Glutamatergic neuron (in vitro differentiated cells): ENCODE data around the gene SQOR. TPM values are rescaled to one million over a fixed set of nuclear protein-coding genes. Genes with fewer than 3 reads are reported as not detected.

Source experiments
- DNase-seq: peaks from one replicate; pipeline ENCODE4 v3.0.0; 2022
- H3K27ac Mint-ChIP-seq: one replicate; pipeline ENCODE4 v1.8.0; 2020; ENCODE audit warnings: mild to moderate bottlenecking, mixed read lengths, inconsistent platforms; ENCODE audit not compliant: unreplicated experiment
- H3K27me3 Mint-ChIP-seq: one replicate; pipeline ENCODE4 v1.8.0; 2020; ENCODE audit warnings: mild to moderate bottlenecking, moderate library complexity, mixed read lengths, inconsistent platforms; ENCODE audit not compliant: unreplicated experiment
- H3K36me3 Mint-ChIP-seq: one replicate; pipeline ENCODE4 v1.8.0; 2020; ENCODE audit warnings: mild to moderate bottlenecking, mixed read lengths, inconsistent platforms; ENCODE audit not compliant: unreplicated experiment
- H3K4me1 Mint-ChIP-seq: one replicate; pipeline ENCODE4 v1.8.0; 2020; ENCODE audit warnings: mild to moderate bottlenecking, low read depth, mixed read lengths, inconsistent platforms; ENCODE audit not compliant: unreplicated experiment
- H3K4me3 Mint-ChIP-seq: one replicate; pipeline ENCODE4 v1.8.0; 2020; ENCODE audit warnings: mild to moderate bottlenecking, mixed read lengths, inconsistent platforms; ENCODE audit not compliant: unreplicated experiment
- H3K9me3 Mint-ChIP-seq: one replicate; pipeline ENCODE4 v1.8.0; 2020; ENCODE audit warnings: mild to moderate bottlenecking, moderate library complexity, mixed read lengths, inconsistent platforms; ENCODE audit not compliant: unreplicated experiment
- CTCF ChIP-seq: fragments of 200-600 bp; sonication (generic); IDR thresholded peaks from one replicate; pipeline ENCODE4 v1.5.0; 2021; ENCODE audit not compliant: partially characterized antibody, unreplicated experiment
- total RNA-seq: library from RNA; stranded (reverse); fragmentation: NEBNext Ultra II Directional; extraction: Animal tissue kit (Norgen Biotek cat#: 25700); gene quantifications from one replicate; pipeline ENCODE4 v1.2.1, GENCODE V29; 2021; ENCODE audit not compliant: unreplicated experiment

Gene SQOR
- total RNA-seq, 1 donor from 2014 or later: not detected

GRCh38 chr15:45630917-45631691 is 3.7 kb upstream of the SQOR start:
- DNase-seq: no peak
- H3K4me3 Mint-ChIP-seq: no peak overlapping the region
- TF ChIP-seq CTCF: no peak
- no peak overlapping the region for H3K27ac Mint-ChIP-seq
- peaks cover 4% of the 10 kb centered on the region for H3K27me3 Mint-ChIP-seq
- H3K36me3 Mint-ChIP-seq: peaks cover 16% of the 10 kb centered on the region
- peaks cover 8% of the 10 kb centered on the region for H3K9me3 Mint-ChIP-seq
- H3K4me1 Mint-ChIP-seq: no peaks in the 10 kb centered on the region

- no peak overlapping the region for H3K27ac Mint-ChIP-seq
- DNase-seq: no peak
- no peaks in the 10 kb centered on the region for H3K4me1 Mint-ChIP-seq
- TF ChIP-seq CTCF: no peak
- no peak overlapping the region for H3K4me3 Mint-ChIP-seq
- H3K36me3 Mint-ChIP-seq: peaks cover 9% of the 10 kb centered on the region
- peaks cover 4% of the 10 kb centered on the region for H3K27me3 Mint-ChIP-seq
- H3K9me3 Mint-ChIP-seq: peaks cover 6% of the 10 kb centered on the region
Observed at GRCh38 chr15:45631776-45632175, 3.1 kb upstream of the SQOR start.

- Mint-ChIP-seq H3K4me1 (no peaks in the 10 kb centered on the region), H3K9me3 (peaks cover 2% of the 10 kb centered on the region), H3K36me3 (no peaks in the 10 kb centered on the region), H3K27ac (no peak overlapping the region), H3K4me3 (peak overlapping the region; percentile 83), H3K27me3 (peaks cover 6% of the 10 kb centered on the region)
- DNase-seq: peak; percentile 66
- TF ChIP-seq CTCF: peak; percentile 37
Observed at GRCh38 chr15:45635191-45635638, 386 bp downstream of the SQOR start.

- H3K27ac Mint-ChIP-seq: no peak overlapping the region
- no peaks in the 10 kb centered on the region for H3K4me1 Mint-ChIP-seq
- no peaks in the 10 kb centered on the region for H3K9me3 Mint-ChIP-seq
- DNase-seq: no peak
- no peaks in the 10 kb centered on the region for H3K36me3 Mint-ChIP-seq
- TF ChIP-seq CTCF: no peak
- peak overlapping the region; percentile 83 for H3K4me3 Mint-ChIP-seq
- peaks cover 6% of the 10 kb centered on the region for H3K27me3 Mint-ChIP-seq
Observed at GRCh38 chr15:45635763-45636292, 999 bp downstream of the SQOR start.

GRCh38 chr15:45637141-45637540 is 2.3 kb downstream of the SQOR start:
- H3K36me3 Mint-ChIP-seq: no peaks in the 10 kb centered on the region
- peaks cover 6% of the 10 kb centered on the region for H3K27me3 Mint-ChIP-seq
- H3K4me1 Mint-ChIP-seq: no peaks in the 10 kb centered on the region
- TF ChIP-seq CTCF: no peak
- no peak for DNase-seq
- no peaks in the 10 kb centered on the region for H3K9me3 Mint-ChIP-seq
- H3K27ac Mint-ChIP-seq: no peak overlapping the region
- H3K4me3 Mint-ChIP-seq: no peak overlapping the region
